ENCODE results near the gene HS2ST1. TPM values are rescaled to one million over a fixed set of nuclear protein-coding genes. Genes with fewer than 3 reads are reported as not detected.

The HS2ST1 gene
- total and polyA plus RNA-seq, 2 experiments from 2014 or later, result 6.7 to 17.1 TPM

GRCh38 chr1:87103074-87103473, 188.6 kb downstream of the HS2ST1 start:
- TF ChIP-seq ETS1 (IDR thresholded peaks at IDR 0.05) (no peak), CREB1 (CRISPR knock-in tag; IDR thresholded peaks at IDR 0.05; ENCODE audit: low read depth) (no peak)
- DNase-seq (ENCODE audit: low spot score), result no peak
- H3K4me1 ChIP-seq (ENCODE audit: insufficient read depth), result peaks cover 9% of the 10 kb centered on the region

DNA sequence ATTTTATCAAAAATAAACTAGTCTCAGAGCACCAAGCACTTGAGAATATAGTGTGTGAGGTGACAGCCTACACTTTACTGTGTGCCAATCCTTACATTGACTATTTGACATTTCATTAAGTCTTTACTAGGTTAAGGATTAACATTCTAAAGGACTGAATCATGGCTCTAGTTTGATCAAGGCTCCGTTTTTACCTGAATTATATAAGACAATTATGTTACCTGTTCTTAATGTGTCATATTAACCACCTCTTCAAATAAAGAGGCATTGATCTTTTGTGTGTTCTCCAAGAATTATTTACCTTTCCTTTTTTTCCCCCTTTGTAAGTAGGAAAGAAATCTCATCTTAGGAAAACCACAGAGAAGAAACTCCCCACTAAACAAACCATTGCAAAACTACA, 189.7 kb downstream of the HS2ST1 start:
- H3K4me3 ChIP-seq, result no peak overlapping the region
- H3K27me3 Mint-ChIP-seq (ENCODE audit: insufficient read depth, low read depth, poor library complexity), result no peaks in the 10 kb centered on the region
- peaks cover 19% of the 10 kb centered on the region for H3K4me1 ChIP-seq (ENCODE audit: insufficient read depth)
- TF ChIP-seq STAT1 (IDR thresholded peaks at IDR 0.05; ENCODE audit: unreplicated experiment) (no peak), REST (IDR thresholded peaks at IDR 0.05; ENCODE audit: unreplicated experiment) (no peak)
- TF ChIP-seq, protein P1, sequence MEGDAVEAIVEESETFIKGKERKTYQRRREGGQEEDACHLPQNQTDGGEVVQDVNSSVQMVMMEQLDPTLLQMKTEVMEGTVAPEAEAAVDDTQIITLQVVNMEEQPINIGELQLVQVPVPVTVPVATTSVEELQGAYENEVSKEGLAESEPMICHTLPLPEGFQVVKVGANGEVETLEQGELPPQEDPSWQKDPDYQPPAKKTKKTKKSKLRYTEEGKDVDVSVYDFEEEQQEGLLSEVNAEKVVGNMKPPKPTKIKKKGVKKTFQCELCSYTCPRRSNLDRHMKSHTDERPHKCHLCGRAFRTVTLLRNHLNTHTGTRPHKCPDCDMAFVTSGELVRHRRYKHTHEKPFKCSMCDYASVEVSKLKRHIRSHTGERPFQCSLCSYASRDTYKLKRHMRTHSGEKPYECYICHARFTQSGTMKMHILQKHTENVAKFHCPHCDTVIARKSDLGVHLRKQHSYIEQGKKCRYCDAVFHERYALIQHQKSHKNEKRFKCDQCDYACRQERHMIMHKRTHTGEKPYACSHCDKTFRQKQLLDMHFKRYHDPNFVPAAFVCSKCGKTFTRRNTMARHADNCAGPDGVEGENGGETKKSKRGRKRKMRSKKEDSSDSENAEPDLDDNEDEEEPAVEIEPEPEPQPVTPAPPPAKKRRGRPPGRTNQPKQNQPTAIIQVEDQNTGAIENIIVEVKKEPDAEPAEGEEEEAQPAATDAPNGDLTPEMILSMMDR (conservative IDR thresholded peaks at IDR 0.05; ENCODE audit: low read depth in 2 of 2), result no peak
- no peaks in the 10 kb centered on the region for H4K20me1 ChIP-seq (replicated peaks; ENCODE audit: insufficient read depth)
- no peak overlapping the region for H3K4me2 ChIP-seq
- no peaks in the 10 kb centered on the region for H3K79me2 ChIP-seq (replicated peaks; ENCODE audit: insufficient read depth)
- H3K36me3 ChIP-seq (ENCODE audit: insufficient read depth), result no peaks in the 10 kb centered on the region; the same call in 1 of the 2 replicates
- no peaks in the 10 kb centered on the region for H3F3A ChIP-seq (replicated peaks; ENCODE audit: low read depth)
- peaks cover 26% of the 10 kb centered on the region for H3K36me3 Mint-ChIP-seq (ENCODE audit: low read depth)
- H3K27ac ChIP-seq (ENCODE audit: low read depth), result no peak overlapping the region
- DNase-seq (ENCODE audit: low spot score) (no peak), ATAC-seq (no peak)
- H3K27ac Mint-ChIP-seq, result no peak overlapping the region
- peaks cover 18% of the 10 kb centered on the region for H3K9me3 Mint-ChIP-seq
- H3K4me1 Mint-ChIP-seq, result peaks cover 23% of the 10 kb centered on the region
- H3K9me2 ChIP-seq (ENCODE audit: insufficient read depth), result peaks cover 5% of the 10 kb centered on the region; the same call in 1 of the 2 replicates
- no peak overlapping the region for H2AFZ ChIP-seq
- no peak overlapping the region for H3K4me3 Mint-ChIP-seq
- no peaks in the 10 kb centered on the region for H3K27me3 ChIP-seq (ENCODE audit: insufficient read depth)

More at GRCh38 chr1:87103074-87103473, 188.6 kb downstream of the HS2ST1 start:
- Histone ChIP-seq H2AFZ (no peak overlapping the region), H3K4me2 (no peak overlapping the region), H3K4me3 (no peak overlapping the region), H3K27me3 (ENCODE audit: insufficient read depth) (no peaks in the 10 kb centered on the region), H3K27ac (ENCODE audit: low read depth) (no peak overlapping the region), H3K36me3 (ENCODE audit: insufficient read depth) (no peaks in the 10 kb centered on the region; the same call in 1 of the 2 replicates), H3K79me2 (replicated peaks; ENCODE audit: insufficient read depth) (no peaks in the 10 kb centered on the region), H3K9me2 (ENCODE audit: insufficient read depth) (peaks cover 5% of the 10 kb centered on the region; the same call in 1 of the 2 replicates), H4K20me1 (replicated peaks; ENCODE audit: insufficient read depth) (no peaks in the 10 kb centered on the region), H3F3A (replicated peaks; ENCODE audit: low read depth) (no peaks in the 10 kb centered on the region)
- no peak for ATAC-seq
- Mint-ChIP-seq H3K36me3 (ENCODE audit: low read depth) (peaks cover 29% of the 10 kb centered on the region), H3K9me3 (peaks cover 19% of the 10 kb centered on the region), H3K4me3 (no peak overlapping the region), H3K27me3 (ENCODE audit: insufficient read depth, low read depth, poor library complexity) (no peaks in the 10 kb centered on the region), H3K4me1 (peaks cover 15% of the 10 kb centered on the region), H3K27ac (no peak overlapping the region)
